Astrocyte of the cerebellum (primary cell): ENCODE data around the gene ZFAND2B.

Experiments used
- DNase-seq: peaks from one replicate; pipeline ENCODE4 v3.0.0-alpha.2; 2011; ENCODE audit warnings: low read depth
- H3K4me3 ChIP-seq: 2 replicates; pipeline ENCODE4 v1.5.1; 2011; ENCODE audit warnings: mild to moderate bottlenecking, low read depth, low read length, moderate library complexity
- in situ Hi-C: cut with HindIII; loops from 2 replicates; pipeline ENCODE4 v1.10.0; 2017; ENCODE audit warnings: low sequenced_read_pairs
- TF ChIP-seq, protein P1 (sequence below): IDR thresholded peaks from 2 replicates; pipeline ENCODE4 v1.5.1; 2012; ENCODE audit warnings: low read length, low read depth, moderate library complexity, mild to moderate bottlenecking; ENCODE audit errors: missing control alignments

The ZFAND2B gene

DNA sequence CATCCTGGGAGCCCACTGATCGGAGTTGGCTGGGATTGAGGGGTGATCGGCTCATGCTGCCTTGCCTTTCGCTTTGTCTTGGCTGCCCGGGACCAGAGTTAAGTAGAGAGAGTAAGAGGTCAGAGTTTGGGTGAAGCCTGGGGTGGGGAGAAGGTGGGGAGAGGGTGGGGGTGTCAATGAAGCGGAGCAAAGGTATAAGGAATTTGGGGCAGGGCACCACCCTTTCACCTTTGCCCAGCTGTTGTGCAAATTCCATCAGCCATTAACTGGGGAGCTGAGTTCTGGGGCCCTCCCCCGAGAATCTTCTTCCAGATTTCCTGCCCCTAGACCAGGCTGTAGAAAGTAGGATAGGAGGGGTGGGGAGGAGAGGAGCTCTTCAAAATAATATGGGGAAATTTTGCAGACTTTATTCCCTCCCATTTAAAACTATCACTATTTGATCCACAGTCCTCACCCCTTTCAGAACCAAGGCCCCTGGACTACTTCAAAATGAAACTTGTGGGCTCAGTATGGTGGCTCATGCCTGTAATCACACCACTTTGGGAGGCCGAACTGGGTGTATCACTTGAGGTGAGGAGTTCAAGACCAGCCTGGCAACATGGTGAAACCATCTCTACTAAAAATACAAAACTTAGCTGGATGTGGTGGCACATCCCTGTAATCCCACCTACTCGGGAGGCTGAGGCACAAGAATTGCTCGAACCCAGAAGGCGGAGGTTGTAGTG lies 36.5 kb upstream of the ZFAND2B start, which contains the start of gene SLC23A3:
Gene SLC23A3, minus strand, starts transcription at position 100 of the 725 bp plus-strand sequence. Its CDS starts 45 bp downstream, at position 55.
- H3K4me3 ChIP-seq = no peak within 1 kb of the TSS
- in situ Hi-C loops = no loop called here
- DNase-seq = no peak
- TF ChIP-seq, protein P1, sequence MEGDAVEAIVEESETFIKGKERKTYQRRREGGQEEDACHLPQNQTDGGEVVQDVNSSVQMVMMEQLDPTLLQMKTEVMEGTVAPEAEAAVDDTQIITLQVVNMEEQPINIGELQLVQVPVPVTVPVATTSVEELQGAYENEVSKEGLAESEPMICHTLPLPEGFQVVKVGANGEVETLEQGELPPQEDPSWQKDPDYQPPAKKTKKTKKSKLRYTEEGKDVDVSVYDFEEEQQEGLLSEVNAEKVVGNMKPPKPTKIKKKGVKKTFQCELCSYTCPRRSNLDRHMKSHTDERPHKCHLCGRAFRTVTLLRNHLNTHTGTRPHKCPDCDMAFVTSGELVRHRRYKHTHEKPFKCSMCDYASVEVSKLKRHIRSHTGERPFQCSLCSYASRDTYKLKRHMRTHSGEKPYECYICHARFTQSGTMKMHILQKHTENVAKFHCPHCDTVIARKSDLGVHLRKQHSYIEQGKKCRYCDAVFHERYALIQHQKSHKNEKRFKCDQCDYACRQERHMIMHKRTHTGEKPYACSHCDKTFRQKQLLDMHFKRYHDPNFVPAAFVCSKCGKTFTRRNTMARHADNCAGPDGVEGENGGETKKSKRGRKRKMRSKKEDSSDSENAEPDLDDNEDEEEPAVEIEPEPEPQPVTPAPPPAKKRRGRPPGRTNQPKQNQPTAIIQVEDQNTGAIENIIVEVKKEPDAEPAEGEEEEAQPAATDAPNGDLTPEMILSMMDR = no peak

DNA sequence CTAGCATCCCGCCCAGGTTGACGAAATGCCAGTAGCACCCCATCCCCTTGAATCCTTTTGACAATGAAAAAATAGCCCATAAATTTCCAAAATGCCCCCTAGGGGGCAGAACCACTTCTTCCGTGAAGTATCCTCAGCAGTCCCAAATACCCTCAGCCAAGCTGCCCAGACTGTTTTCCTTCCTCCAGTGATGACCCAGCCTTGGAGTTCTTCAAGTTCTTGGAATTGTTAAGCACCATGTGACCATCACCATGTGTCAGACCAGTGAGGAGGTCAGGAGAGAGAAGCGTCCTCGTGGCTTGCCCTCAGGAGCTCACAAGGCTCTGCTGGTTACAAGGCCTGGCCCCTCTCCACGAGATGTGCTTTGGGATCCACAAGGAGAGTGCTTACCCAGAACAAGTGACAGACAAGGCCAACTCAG lies 35.3 kb upstream of the ZFAND2B start:
- in situ Hi-C loops = no loop called here
- TF ChIP-seq, protein P1 = peak; percentile 77
- H3K4me3 ChIP-seq = no peak overlapping the region
- DNase-seq = peak; percentile 32

DNA sequence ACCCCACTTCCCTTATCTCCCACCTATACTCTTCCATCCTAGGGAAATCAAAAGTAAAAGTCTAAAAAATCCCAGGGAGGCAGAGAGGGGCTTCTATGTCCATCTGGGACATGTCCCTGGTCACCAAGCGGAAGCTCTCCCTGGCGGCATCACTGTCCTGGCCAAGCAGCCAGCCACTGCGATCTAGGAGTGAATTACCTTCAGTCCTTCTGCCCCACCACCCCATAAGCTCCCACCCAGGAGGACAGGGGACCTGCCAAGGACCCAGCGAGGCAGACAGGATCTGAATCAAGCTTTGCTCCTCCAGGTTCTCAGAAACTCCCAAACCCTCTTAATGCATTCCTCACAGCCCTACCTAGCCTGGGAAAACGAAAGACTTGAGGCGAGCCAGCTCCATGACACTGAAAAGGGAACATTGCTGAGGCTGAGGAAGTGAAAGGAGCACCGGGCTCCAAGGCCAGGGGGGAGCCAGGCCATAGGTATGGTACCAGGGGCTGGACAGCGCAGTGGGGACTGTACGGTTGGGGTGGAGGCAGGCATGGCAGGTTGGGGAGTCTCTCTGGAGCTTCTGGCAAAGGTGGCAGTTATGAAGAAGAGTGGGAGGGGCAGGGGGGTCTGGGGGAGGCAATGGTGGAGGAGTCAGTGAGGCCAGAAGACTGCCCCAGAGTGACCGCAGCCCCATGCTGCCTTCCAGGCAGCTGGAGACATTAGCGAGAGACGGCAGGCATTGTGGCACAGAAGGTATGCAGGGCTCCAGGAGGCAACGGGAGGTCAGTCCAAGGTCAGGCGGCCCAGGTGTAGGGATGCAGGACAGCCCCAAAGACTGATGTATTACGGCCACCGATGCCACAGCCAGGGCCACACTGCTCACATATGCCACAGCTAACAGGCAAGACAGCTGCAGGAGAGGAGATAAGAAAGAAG lies 34.1 kb upstream of the ZFAND2B start:
- no peak for DNase-seq
- in situ Hi-C loops = no loop called here
- no peak overlapping the region for H3K4me3 ChIP-seq
- TF ChIP-seq, protein P1 = no peak

DNA sequence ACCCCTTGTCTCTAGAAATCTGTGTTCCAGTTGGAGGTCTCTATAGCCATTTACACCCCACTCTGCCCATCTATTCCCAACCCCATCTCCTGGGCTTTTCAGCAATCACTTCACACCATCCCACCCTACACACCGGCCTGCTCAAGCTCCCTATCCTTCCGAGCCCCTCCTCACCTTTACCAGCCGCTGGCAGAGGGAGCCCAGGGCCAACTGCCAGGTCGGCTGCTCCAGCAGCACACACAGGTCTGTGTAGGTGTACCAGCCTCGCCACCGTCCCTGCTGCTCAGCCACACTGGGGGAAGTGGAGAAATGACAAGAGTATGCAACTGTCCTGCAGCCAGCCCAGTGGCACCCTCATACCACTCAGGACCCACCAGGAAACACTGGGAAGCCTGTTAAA lies 33.4 kb upstream of the ZFAND2B start:
- in situ Hi-C loops = no loop called here
- no peak for DNase-seq
- TF ChIP-seq, protein P1 = no peak
- no peak overlapping the region for H3K4me3 ChIP-seq

DNA sequence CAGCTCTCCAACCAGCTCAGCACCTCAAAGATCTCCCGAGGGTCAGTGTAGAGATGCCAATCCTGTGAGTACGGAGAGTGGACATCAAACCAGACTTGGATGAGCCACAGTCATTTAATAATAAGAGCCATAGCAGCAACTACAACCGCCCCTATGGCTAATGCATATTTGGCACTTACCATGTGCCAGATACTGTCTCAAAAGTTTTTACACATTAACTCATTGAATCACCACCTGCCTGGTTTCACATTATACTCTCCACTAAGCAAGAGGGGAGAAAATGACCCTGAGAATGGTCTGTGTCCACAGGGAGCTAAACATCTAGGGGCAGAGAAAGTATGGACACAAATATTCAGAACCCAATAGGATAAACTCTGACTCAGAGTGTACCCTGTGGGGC lies 32.4 kb upstream of the ZFAND2B start:
- no peak overlapping the region for H3K4me3 ChIP-seq
- TF ChIP-seq, protein P1 = no peak
- DNase-seq = no peak
- in situ Hi-C loops = no loop called here

DNA sequence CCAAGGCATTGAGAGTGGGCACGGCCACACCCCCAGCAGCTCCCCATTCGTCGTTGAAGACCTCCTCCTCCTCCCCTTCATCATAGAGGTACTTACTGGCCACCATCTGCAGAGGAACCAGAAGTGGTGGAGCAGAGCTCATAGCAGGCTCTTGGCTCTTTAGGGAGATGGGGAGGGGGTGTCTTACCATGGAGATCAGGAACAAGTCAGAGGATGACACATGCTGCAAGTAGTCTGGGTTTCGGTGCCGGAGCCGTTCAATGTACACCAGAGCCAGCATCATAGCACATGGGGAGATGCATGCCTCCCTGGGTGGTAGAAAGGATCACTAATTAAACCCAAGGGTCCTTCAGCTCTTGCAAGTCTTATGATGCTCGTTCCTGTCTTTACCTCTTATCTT lies 31.8 kb upstream of the ZFAND2B start:
- no peak for DNase-seq
- H3K4me3 ChIP-seq = no peak overlapping the region
- in situ Hi-C loops = no loop called here
- TF ChIP-seq, protein P1 = no peak
